ENCODE results near the gene LRRC27.

LRRC27 gene

DNA sequence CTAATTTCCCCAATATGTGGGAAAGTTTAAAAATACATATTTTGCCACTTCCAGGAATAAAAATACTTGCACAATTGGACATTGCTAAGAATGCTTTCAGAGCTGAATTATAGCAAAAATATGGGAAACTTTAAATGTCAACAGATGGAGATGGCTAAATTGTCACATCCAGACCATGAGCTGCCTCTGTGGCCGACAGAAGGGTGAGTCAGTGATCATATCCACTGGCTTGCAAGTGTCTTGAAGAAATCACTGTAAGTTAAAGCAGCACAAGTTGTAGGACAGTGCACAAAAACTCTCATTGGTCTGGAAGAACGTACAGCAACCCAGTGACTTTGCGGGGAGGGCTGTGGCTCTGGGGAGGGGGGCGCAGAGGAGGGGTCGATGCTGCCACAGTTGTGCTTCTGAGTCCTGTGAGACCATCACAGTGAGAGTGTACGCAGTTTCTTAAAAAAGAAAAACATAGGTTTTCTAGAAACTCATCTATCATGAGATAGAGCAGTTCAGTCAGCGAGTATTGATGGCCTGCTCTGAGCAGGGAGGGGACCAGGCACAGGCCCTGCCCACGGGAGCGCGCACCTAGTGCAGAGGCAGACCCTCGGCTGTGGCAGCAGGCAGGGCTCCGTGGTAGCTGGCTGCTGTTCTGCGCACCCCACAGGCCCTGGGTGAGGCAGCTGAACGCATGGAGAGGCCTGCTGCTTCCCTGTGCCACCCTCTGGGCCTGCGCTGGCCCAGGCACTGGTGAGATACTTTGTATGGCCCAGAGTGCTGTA, 25.5 kb downstream of the LRRC27 start:
- DNase-seq (ENCODE audit: low read depth, low spot score) = no peak

DNA sequence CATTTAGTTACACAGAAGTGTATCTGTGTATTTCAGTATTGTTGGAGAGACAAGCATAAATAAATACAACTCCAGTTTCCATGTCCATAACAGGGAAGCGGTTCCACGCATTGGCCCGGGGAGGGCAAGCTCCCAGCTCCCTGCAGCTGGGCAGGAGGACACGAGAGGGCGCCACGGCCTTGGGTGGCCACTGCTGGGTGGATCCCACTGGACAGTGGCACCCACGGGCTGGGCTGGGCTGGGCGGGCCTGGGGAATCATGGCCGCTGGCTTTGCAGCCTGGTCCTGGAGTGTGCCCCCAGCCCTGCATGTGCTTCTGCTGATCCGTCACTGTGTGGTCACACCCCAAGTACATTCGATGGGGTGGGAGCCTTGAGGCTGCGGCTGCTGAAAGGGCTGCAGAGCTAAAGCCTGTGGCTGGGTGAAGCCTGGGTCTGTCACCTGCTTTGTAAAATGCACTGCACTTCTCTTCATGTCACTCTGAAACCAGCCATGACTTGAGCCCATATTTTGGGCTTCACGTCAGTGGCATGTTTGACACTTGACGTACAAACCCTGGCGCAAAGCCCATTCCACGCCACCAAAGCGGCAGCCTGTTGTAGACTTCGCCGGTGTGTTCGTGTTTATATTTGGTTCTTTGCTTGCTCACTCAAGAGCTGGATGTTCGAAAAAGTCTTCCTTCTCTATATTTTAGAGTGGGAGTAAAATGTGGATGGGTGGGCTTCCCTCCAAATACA, 27.5 kb downstream of the LRRC27 start:
- no peak for DNase-seq (ENCODE audit: low read depth, low spot score)

DNA sequence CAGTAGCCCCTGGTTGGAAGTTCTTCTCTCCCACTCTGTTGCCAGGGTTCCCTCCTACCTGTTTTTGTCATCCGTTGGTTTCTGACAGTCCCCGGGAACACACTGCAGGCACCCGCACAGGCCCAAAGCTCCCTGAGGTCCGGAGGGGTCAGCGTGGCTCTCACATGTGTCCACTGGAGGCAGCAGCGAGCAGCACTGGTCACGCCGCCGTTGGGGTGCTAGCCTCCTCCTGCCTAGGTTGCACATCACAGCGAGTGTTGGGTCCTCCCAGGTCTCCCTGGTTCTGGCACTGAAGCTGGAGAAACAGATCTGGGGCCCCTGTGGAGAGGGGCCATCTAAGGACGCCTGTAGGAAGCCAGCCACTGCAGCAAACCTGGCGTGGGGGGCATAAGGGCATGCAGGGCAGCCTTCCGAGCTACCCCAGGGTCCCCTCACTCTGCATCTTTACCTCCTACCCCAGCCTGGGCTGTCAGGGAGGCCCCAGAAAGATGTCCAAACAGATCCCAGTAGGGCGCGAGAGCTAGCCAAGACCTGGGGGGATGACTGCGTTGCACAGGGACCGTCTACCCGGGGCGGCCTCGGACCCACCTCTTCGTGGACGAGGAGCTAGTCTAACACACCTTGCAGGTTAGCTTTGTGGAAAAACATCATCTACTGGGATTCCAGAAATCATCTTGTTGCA, 28.9 kb downstream of the LRRC27 start:
- DNase-seq (ENCODE audit: low read depth, low spot score) = no peak

DNA sequence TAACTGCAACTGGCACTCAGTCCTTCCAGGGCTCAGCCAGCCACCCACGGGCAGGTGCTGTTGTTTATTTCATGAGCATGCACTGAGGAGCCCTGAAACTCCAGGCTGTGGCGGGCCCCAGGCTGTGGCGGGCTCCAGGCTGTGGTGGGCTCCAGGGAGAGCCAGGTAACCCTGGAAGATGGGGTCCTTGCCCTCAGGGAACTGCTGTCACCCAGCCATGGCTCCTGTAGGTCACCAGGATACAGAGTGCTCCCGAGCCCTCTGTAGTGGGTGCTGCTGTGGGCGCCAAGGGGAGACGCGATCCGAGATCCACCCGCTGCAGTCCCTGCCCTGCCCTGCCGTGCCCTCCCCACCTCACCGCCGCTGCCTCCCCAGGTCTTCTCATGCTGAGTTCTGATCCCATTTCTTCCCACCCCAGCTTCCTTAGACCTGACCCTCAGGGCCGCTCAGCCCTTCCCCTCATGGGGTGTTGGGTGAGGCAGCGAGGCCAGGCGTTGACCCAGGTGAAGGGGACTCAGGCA, 29.6 kb downstream of the LRRC27 start:
- DNase-seq (ENCODE audit: low read depth, low spot score) = no peak

DNA sequence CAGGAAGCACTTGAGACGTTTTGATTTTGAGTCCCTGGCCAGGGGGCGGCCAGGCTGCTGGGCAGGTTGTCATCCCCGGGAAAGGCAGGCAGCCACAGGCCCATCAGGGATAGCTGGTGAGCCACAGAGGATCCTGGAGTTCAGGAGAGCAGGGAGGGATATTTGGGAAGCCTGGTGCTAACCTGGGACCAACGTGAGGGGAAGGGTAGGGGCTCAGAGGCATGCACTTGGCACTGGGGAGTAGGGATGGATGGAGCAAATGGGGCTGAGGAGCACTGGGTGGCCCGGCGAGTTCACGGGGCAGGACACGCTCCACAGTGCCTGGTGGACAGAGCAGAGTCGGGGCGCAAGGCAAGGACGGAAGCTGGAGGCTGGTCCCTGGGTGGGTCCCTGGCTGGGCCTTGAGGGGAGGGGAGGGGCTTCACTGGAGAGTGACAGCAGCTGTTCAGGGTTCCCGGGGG, 30.2 kb downstream of the LRRC27 start:
- no peak for DNase-seq (ENCODE audit: low read depth, low spot score)

DNA sequence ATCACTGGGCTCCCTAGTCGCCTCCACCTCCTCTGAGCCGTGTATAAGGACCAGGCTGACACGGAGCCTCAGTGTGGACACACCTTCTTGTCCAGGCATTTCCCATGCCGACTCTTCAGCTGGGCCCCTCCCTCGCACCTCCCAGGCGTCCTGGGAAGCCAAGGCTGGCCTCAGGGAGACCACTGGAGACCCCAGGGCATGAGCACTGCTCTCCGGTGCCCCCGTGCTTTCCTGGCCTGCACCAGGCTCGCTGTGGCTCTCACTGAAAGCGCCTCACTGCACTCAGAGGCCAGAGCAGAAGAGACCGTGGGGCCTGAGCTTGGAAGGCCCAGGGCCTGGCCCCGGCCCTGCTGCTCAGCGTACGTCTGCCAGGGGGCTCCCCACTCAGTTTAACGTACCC, 31.4 kb downstream of the LRRC27 start:
- no peak for DNase-seq (ENCODE audit: low read depth, low spot score)

DNA sequence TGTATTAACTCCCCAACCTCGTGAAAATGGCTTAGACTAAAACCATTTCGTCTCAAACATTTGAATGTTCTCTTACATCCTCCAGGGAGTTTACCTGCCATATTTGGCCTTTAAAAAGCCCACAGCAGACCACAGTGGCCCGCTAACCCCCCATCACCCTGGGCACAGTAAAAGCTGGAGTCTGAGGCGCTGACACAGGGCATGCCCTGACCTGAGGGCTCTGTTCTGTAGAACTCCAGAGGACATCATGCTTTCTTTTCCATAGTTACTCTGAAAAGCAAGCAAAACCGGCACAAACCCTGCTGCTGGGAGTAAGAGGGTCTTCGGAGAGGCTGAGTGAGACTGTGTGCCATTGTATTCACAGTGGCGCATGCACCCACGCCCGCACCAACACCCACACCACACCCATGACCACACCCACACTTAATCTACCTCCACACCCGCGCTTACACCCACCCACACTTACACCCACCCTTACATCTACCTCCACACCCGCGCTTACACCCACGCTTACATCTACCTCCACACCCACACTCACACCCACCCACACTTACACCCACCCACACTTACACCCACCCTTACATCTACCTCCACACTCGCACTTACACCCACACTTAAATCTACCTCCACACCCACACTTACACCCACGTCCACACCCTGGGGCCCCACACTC, 32.1 kb downstream of the LRRC27 start:
- DNase-seq (ENCODE audit: low read depth, low spot score) = no peak

DNA sequence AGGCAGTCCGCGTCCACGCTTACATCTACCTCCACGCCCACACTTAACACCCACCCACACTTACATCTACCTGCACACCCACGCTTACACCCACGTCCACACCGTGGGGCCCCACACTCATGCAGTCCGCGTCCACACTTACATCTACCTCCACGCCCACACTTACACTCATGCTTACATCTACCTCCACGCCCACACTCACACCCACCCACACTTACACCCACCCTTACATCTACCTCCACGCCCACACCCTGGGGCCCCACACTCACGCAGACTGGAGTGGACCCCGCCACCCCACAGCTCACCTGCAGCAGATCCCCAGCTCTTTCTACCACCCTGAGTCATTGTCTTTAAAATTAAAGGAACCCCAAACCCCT, 32.6 kb downstream of the LRRC27 start:
- DNase-seq (ENCODE audit: low read depth, low spot score) = no peak

DNA sequence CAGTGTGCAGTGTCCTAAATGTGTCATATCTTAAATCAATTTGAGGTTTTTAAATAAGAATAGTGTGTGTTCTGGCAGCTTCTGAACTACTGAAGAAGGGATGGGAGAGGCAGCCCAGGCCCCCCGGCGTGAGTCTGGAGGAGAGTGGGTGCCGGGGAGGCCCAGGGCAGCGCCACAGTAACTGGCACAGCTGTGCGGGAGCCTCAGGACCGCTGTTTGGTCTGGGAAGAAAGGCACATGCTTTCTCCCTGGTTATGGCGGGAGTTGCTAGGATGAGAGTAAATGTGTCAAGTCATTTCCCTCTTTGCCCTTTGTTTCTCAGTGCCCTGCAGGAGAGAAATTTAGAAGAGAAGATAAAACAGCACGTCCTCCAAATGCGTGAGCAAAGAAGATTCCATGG, 33.1 kb downstream of the LRRC27 start:
- no peak for DNase-seq (ENCODE audit: low read depth, low spot score)

DNA sequence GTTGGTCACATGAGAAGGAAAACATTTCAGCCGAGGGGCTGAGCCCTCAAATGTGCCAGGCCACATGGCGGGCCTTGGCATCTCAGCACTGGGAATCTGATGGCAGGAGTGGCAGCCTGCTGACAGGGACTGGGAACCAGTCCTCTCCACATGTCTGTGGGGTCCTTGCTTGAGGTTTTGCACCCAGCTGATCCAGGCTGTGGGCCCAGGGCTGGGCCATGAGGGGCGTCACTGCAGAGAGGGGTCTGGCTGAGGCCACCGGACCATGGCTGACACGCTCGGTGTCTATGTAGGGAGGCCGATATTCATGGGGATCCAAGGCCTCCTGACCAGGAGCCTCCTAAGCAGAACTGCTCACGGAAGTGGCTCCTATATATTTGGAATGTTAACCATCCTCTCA, 34.0 kb downstream of the LRRC27 start:
- DNase-seq (ENCODE audit: low read depth, low spot score) = no peak

DNA sequence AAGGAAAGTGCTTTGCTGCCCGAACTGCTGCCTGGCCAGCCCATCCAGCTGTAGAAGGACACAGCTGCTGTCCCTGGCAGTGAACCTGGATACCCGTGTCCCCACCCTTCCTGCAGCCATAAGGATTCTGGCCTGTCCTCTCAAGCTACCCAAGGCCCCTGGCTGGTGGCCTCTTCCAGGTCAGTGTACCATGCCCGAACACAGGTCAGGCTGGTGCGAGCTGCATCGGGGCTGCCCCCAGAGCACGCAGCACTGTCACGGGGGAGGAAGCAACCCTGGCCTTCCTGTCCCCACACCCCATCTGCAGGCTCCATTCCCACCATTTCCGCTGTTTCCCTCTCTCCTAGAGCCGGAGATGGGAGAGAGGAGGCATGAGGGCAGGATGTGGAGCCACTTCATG, 34.5 kb downstream of the LRRC27 start:
- no peak for DNase-seq (ENCODE audit: low read depth, low spot score)

DNA sequence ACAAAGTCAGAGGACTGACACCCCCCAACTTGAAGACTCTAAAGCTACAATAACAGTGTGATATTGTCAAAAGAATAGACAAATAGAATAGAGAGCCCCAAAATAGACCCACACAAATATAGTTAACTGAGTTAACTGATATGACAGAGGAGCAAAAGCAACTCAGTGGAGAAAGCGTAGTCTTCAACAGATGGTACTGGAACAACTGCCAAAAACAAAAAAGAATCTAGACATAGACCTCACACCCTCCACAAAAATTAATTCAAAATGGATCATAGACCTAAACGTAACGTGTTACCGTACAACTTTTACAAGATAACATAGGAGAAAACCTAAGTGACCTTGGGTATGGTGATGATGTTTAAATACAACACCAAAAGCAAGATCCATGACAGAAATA, 36.4 kb downstream of the LRRC27 start:
- no peak for DNase-seq (ENCODE audit: low read depth, low spot score)

DNA sequence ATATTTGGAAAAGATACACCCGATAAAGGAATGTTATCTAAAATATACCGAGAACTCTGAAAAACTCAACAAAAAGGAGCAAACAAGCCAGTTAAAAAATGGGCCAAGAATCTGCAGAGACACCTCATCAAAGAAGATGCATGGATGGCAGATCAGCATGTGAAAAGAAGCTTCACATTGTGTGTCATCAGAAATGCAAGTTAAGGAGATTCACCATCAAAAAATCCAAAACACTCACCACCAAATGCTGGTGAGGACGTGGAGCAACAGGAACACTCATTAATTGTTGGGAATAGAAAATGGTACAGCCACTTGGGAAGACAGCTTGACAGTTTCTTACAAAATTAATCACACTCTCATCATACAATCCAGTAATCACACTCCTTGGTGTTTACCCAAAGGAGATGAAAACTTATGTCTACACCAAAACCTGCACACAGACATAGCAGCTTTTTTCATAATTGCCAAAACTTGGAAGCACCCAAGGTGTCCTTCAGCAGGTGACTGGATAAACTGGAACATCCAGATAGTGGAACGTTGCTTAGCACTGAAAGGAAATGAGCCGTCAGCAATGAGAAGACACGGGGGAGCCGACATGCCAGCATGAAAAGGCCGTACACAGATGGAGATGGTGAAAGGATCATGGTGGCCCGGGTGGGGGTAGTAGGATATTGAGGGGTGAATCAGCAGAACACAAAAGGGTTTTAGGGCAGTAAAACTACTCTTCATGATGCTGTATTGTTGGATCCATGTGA, 37.1 kb downstream of the LRRC27 start:
- DNase-seq (ENCODE audit: low read depth, low spot score) = no peak

DNA sequence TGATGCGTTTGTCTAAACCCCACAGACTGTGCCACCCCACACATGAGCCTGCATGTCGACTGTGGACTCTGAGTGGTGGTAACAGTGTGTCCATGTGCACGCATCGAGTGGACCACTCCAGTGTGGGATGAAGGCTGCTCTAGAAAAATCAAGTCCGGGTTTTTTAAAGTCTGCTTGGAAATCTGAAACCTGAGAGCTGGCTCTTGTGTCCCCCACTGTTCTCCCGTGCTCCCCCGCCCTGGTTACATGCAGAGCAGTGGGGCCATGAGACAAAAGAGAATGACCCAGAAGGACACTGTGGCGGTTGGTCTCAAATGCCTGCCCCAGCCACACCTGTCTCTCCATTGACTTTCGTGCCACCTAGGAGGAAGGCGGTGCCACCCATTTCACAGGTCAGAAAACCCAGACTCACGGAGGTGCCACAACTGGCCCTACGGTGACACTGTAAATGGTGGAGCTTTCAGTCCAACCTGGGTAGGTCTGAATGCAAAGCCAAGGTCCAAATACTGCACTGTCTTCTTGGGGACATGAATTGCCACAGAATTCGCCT, 37.7 kb downstream of the LRRC27 start:
- DNase-seq (ENCODE audit: low read depth, low spot score) = no peak

DNA sequence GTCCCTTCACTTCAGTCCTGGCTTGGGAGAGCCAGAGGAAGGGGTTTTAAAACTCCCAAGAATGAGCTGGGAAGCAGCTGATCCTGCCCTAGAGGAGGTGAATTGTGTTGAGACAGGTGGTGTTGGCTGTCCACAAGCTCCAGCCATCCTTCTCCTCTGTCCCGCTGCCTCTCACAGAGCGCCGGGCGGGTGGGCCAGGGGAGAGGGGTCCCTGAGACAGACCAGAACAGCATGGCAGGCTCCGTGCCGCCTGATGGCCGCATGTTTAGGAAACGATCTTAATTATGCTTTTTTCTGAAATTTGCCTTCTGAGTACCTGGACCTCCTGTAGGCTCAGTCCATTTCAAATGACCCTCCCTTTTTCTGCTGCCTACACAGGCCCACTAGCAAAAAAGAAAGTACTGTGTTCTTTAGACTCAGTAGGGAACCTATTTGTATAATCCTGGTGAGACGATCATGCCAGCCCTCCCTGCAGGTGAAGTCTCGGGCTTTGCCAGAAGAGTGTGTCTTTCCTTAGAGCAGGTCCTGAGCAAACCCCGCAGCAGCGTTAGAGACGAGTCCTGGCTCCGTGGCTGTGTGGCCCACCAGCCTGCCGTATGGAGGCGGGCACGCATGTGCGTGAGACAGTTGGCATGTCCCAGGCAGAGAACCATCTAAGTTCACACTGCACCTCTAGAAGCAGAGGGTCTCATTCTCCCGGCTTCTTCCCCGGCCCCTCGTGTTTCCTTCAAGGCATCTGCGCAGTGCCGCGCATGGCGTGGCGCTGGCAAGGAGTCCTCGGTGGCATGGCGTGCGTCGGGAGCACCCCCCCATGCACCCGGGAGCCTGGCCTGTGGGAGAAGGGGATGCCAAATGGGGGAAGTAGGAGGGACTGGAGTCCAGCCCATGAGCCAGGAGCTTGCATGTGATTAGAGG, 38.7 kb downstream of the LRRC27 start:
- no peak for DNase-seq (ENCODE audit: low read depth, low spot score)

DNA sequence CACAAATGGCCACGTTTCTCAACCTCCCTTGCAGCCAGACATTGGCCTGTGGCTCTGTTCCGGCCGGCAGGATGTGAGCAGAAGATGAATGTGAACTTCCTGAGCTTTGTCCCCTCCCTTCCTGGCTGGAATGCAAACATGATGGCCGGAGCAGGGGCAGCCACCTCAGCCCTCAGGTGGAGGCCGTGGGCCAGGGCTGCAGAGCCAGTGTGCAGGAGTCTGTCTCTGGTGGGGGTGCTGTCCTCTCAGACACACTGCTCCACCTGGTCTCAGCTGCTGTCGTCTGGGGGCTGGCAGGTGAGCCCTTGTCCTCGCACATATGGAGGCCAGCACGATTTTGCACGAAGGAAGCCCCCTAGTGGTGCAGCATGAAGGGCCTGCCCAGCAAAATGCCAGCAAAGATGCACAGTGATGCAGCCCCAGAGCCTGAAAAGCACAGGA, 39.7 kb downstream of the LRRC27 start:
- DNase-seq (ENCODE audit: low read depth, low spot score) = no peak

DNA sequence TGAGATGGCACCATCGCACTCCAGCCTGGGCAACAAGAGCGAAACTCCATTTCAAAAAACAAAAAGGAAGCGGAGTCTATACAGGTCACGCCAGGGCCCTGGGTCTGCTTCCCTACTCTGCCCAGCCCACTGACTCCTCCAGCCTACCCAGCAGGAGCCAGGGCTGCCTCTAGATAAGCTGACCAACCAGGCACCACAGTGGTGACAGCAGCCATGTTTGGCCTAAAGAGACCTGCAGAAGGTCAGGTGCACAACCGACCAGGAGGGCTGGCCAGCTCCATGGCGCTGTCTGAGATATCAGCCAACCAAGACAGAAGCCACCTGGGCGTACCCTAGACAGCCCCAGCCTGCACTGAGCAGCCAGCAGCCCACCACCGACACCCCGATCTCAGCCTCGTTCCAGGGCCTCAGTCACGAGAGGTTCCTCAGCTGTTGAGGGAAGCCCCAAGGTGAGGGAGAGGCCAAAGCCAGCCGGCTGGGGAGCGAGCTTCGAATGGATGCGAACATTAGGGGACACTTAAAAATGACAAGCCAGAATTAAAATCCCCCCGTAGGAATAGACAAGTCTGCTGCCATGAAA, 40.6 kb downstream of the LRRC27 start:
- no peak for DNase-seq (ENCODE audit: low read depth, low spot score)

DNA sequence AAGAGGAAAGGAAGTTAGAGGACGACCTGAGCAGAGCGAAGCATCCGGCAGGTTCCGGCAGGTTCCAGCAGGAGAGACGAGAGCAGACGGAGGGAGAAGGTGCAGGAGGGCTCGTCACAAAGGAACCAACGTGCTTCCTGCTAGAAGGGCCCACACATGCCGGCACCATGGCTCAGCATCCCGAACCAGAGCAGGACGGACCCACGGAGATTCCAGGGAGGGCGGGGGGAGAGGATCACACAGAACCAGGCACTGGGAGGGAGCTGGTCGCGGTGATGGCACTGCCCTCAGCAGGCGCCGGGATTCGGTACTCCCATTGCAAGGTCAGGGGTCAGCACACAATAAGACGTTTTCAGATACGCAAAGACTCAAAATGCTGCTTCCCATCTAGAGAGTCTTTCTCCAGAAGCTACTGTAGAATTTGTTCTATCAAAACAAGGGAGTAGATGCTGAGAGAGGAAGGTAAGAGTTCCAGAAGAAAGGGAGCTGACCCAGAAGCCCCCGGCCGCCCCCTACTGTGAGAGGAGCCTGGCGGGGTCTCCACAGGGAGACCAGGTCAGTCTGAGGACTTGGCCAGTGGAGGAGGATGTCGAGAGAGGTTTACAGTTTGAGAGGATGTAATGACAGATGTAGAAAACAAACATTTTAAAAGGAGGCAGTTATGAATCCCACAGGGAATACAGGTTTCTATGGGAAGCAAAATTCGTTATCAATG, 41.4 kb downstream of the LRRC27 start:
- DNase-seq (ENCODE audit: low read depth, low spot score) = no peak

DNA sequence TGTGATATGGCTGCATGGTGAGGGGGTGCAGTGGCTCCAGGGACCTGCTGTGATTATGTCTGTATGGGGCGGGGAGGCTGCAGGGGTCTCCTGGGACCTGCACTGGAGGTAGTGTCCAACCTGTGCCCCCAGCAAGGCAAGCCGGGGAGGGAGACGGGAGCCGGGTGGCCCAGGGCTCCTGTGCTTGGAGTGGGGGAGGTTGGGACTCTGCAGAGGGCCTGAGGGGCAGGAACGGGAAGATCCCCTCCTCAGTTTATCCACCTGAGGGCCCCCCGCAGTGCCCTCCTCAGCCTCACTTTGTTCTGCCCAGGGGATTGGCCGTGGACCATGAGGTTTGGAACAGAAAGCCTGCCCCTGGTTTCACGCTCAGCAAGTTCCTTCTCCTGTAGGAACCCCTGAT, 42.2 kb downstream of the LRRC27 start:
- DNase-seq (ENCODE audit: low read depth, low spot score) = no peak
